ENCODE results near the gene BABAM1.

The BABAM1 gene

DNA sequence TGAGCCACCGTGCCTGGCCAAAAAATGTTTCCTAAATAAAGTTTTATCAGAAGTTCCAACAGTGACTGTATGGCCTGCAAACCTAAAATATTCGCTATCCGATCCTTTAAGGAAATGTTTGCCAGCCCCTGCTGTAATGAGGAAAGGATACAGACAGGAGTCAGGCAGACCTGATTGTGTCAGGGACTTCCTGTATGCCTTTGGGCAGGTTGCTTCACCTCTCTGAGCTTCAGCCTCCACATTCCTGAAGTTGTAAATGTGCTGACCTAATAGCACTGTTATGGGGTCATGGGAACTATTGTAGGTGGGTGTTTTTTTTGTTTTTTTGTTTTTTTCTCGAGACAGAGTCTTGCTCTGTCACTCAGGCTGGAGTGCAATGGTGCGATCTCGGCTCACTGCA is 29.7 kb downstream of the BABAM1 start:
- DNase-seq = no peak
- Mint-ChIP-seq H3K9me3 (no peaks in the 10 kb centered on the region), H3K4me3 (no peak overlapping the region), H3K36me3 (ENCODE audit: low read depth) (peaks cover 31% of the 10 kb centered on the region), H3K4me1 (ENCODE audit: low read depth) (peaks cover 12% of the 10 kb centered on the region), H3K27me3 (no peaks in the 10 kb centered on the region), H3K27ac (peak overlapping the region; percentile 61)

DNA sequence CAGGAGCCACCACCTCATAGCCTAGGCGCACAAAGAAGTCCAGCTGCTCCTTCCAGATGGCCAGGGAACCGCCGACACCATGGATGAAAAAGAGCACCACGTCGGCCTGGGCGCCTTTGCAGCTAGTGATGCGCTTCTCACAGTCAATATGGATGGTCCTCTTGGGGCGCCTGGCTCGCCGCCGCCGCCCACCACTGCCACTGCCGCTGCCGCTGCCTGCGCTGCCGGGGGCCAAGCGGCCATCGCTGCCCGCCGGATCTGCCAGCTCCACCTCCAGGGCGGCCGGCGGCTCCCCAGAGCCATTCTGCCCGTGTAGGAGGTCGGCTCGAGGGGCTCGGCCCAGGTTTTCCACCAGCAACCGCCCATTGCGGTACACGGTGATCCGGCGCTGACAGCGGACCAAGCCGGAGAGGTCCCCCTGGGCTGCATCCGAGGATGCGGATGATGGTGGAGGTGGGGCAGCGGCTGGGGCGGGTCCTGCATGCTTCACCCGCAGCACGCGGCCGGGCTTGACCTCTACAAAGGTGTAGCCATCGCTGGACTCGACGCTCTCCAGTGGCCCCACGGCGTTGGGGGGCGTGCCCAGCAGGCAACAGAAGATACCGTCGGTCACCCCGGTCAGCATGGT is 33.9 kb downstream of the BABAM1 start:
- H3K4me3 Mint-ChIP-seq = no peak overlapping the region
- H3K27ac Mint-ChIP-seq = no peak overlapping the region
- H3K9me3 Mint-ChIP-seq = no peaks in the 10 kb centered on the region
- H3K4me1 Mint-ChIP-seq (ENCODE audit: low read depth) = peaks cover 29% of the 10 kb centered on the region
- DNase-seq = no peak
- peaks cover 23% of the 10 kb centered on the region for H3K36me3 Mint-ChIP-seq (ENCODE audit: low read depth)
- no peaks in the 10 kb centered on the region for H3K27me3 Mint-ChIP-seq

DNA sequence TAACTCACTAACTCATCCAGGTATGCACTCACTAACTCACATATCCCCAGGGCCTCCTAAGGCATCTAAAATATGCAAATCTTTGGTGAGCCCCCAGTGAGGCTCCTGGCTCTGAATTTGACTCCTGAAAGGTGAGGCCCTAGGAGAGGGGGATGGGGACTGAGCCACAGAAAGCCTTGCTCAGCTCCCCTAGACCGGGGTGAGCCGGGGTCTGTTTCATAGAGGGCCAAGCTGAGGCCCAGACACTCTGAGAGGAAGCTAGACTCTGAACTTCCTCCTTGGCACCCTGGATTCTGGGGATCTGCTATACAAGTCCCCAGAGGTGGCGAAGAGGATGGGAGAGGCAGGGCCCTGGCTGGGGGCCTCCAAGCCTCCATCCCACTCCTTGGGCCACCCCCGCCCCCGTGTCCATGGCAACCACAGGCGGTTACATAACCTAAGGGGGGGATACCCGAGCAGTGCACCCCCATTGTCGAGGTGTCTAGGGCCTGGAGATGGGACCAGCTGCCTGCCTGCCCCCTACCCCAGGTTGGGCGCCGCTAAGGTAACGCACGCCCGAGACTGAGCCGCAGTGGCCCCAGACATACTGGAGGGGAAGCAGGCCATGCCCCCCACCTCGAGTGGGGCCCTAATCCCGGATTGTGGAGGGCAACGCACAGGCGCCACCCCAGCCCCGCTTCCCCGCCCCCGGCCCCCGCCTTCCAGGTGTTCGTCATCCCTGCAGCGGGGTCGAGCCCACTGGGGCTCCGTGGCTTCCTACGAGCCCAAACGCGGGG is 35.3 kb downstream of the BABAM1 start:
- no peak overlapping the region for H3K27ac Mint-ChIP-seq
- no peak for DNase-seq

DNA sequence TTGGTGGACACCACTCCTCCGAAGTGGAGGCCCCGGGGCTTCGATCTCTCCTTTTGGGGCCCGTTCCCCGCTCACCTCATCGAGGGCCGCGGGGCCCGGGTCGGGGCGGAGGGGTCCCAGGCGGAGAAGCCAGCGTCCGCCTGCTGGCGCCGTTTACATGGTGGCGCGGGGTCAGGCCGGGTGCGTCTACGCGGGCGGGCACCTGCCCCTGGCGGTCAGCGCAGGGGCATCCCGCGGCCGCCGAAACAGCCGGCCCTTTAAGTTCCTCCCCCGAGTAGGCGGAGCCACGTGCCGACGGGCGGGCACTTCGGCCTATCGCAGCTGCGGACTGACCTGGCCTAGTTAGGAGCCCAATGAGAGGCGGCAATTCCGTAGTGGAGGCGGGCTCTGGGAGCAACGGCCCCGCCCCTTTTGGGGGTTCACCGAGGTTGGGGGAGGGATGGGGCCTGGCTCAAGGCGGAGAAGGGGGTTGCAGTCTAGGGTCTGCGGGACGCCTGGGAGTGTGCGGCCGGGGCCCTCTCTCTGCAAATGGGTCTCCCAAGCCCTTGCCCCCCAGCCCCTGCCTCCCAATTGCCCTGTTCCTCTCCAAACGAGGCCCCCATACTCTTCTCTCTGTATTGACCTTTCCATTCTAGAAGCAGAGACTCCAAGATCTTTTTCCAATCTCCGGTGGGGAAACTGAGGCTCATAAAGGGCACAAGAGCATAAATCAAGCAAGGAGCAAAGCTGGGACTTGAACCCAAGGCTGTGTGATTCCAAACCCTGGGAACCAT is 36.1 kb downstream of the BABAM1 start, which contains the start of gene ABHD8:
ABHD8 (minus strand) TSS at position 259 of the 773 bp plus-strand sequence. CDS start 1,809 bp downstream, outside the sequence.
- Mint-ChIP-seq H3K27me3 (no peaks in the 10 kb centered on the region), H3K27ac (no peak within 1 kb of the TSS), H3K9me3 (no peaks in the 10 kb centered on the region), H3K4me1 (ENCODE audit: low read depth) (peaks cover 37% of the 10 kb centered on the region), H3K4me3 (peak within 1 kb of the TSS; percentile 70), H3K36me3 (ENCODE audit: low read depth) (peaks cover 24% of the 10 kb centered on the region)
- DNase-seq = peak; percentile 95

More for the DNA sequence above, 35.3 kb downstream of the BABAM1 start:
- Mint-ChIP-seq H3K4me3 (peak overlapping the region; percentile 70), H3K4me1 (ENCODE audit: low read depth) (peaks cover 32% of the 10 kb centered on the region), H3K27me3 (no peaks in the 10 kb centered on the region), H3K9me3 (no peaks in the 10 kb centered on the region), H3K36me3 (ENCODE audit: low read depth) (peaks cover 27% of the 10 kb centered on the region)

DNA sequence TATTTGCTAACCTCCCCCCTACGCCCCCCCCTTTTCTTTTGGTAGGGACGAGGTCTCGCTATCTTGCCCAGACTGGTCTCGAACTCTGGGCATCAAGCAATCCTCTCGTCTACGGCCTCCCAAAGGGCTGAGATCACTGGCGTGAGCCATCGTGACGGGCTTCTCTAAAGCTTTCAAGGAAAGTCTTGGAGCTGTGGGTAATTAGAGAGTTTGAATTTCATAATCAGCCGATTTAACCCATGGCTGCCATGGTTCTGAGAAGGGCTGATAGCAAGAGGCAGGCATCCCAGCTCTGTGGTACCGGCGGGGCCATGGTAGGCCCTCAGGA is 36.7 kb downstream of the BABAM1 start:
- peaks cover 38% of the 10 kb centered on the region for H3K4me1 Mint-ChIP-seq (ENCODE audit: low read depth)
- peak overlapping the region; percentile 70 for H3K4me3 Mint-ChIP-seq
- DNase-seq = no peak
- H3K27ac Mint-ChIP-seq = no peak overlapping the region
- no peaks in the 10 kb centered on the region for H3K27me3 Mint-ChIP-seq
- peaks cover 19% of the 10 kb centered on the region for H3K36me3 Mint-ChIP-seq (ENCODE audit: low read depth)
- H3K9me3 Mint-ChIP-seq = no peaks in the 10 kb centered on the region

DNA sequence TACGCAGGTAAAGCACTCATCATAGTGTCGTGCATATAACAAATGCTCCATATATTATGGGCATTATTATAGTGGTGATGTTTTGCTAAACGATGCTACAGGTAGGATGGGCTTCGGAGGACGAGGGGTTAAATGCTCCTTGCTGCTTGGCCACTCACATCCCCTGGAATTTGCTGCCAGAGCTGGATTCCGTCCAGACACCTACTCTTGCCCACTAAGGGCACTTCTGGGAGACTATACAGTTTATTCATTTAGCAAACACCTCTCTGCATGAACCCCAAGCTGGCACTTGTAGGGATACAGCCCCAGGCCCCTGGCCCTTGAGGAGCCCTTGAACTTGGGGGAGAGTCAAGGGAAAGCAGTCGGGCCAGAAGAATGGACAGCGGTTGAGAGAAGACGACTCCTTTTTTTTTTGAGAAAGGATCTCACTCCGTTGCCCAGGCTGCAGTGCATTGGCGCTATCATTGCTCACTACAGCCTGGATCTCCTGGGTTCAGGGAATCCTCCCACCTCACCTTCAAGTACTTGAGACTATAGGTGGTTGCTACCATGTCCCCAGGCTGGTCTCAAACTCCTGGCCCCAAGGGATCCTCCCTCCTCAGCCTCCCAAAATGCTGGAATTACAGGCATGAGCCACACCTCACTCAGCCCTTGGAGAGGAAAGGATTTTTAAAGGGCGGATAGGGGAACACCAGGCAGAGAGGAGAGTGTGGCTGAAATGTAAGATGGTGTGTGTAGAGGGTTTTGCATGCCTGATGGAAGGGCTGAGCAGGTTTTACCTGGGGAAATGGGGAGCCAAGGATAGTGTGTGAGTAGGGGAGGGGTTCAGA is 37.4 kb downstream of the BABAM1 start:
- H3K27me3 Mint-ChIP-seq = no peaks in the 10 kb centered on the region
- H3K27ac Mint-ChIP-seq = peak overlapping the region; percentile 94
- DNase-seq = no peak
- H3K9me3 Mint-ChIP-seq = no peaks in the 10 kb centered on the region
- H3K36me3 Mint-ChIP-seq (ENCODE audit: low read depth) = peaks cover 22% of the 10 kb centered on the region
- peak overlapping the region; percentile 94 for H3K4me3 Mint-ChIP-seq
- H3K4me1 Mint-ChIP-seq (ENCODE audit: low read depth) = peaks cover 40% of the 10 kb centered on the region

DNA sequence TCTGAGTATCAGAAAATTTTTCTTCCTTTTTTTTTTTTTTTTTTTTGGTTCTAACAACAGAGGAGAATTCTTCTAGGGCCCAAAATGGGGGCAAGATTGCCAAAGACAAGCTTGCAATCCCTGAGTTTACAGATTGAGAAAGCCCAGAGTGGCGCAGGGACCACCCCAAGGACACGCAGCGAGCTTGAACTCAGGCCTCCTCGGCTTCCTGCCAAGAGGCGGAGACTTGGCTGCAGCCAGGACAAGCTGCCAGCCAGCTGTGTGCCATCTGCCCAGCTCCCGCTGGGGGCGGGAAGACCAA is 37.9 kb downstream of the BABAM1 start:
- Mint-ChIP-seq H3K27ac (peak overlapping the region; percentile 94), H3K4me3 (peak overlapping the region; percentile 94), H3K4me1 (ENCODE audit: low read depth) (peaks cover 42% of the 10 kb centered on the region), H3K27me3 (no peaks in the 10 kb centered on the region), H3K9me3 (no peaks in the 10 kb centered on the region), H3K36me3 (ENCODE audit: low read depth) (peaks cover 28% of the 10 kb centered on the region)
- no peak for DNase-seq

DNA sequence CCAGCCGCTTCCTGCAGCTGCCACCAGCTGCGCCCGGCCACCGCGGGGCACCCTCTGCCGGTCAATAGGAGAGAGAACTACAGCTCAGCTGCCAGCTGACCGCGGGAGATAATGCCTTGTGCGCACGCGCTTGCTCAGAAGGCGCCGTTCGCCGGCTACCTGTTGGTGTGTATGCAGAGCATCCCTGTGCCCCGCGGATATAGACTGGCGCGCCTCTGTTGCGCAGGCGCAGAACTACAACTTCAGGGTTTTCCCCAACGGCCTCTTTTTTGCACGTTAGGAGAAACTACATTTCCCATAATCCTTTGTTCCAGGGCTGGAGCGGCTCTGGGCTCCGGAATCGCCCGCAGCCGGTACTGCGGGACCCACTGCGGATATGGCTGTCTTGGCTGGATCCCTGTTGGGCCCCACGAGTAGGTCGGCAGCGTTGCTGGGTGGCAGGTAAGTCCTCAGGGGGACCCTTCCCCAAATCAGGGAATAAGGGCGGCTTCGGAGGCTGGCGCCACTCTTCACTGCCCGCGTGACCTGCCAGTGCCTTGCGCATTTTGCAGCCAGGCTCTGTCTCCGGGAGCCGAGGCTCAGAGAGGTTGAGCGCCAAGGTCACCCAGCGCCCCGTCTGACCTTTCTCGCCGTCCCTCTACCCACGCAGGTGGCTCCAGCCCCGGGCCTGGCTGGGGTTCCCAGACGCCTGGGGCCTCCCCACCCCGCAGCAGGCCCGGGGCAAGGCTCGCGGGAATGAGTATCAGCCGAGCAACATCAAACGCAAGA is 38.5 kb downstream of the BABAM1 start, which contains the start of gene MRPL34:
MRPL34 (plus strand) TSS at position 356 of the 768 bp plus-strand sequence; CDS start at position 377, 21 bp downstream.
- Mint-ChIP-seq H3K27me3 (no peaks in the 10 kb centered on the region), H3K4me3 (peak within 1 kb of the TSS; percentile 94), H3K9me3 (no peaks in the 10 kb centered on the region), H3K36me3 (ENCODE audit: low read depth) (peaks cover 26% of the 10 kb centered on the region), H3K4me1 (ENCODE audit: low read depth) (peaks cover 47% of the 10 kb centered on the region), H3K27ac (peak within 1 kb of the TSS; percentile 94)
- peak; percentile 95 for DNase-seq

DNA sequence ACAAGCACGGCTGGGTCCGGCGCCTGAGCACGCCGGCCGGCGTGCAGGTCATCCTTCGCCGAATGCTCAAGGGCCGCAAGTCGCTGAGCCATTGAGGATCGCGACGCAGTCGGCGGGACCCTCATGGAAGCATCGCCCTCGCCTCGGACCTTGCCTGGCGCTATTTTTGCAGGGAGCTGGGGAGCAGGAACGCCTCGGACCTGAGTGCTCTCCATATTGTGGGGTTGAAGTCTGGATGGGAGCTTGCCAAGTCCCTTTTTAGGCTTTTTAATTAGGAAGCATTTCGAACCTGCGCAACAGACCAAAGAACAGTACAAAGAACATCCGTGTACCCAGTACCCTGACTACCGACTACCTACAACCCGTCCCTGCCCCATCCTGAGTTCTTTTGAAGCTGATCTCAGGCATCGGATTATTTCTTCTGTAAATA is 39.1 kb downstream of the BABAM1 start:
- H3K27me3 Mint-ChIP-seq = no peaks in the 10 kb centered on the region
- peaks cover 24% of the 10 kb centered on the region for H3K36me3 Mint-ChIP-seq (ENCODE audit: low read depth)
- no peak for DNase-seq
- peaks cover 52% of the 10 kb centered on the region for H3K4me1 Mint-ChIP-seq (ENCODE audit: low read depth)
- H3K9me3 Mint-ChIP-seq = no peaks in the 10 kb centered on the region
- H3K27ac Mint-ChIP-seq = peak overlapping the region; percentile 94
- H3K4me3 Mint-ChIP-seq = peak overlapping the region; percentile 94

DNA sequence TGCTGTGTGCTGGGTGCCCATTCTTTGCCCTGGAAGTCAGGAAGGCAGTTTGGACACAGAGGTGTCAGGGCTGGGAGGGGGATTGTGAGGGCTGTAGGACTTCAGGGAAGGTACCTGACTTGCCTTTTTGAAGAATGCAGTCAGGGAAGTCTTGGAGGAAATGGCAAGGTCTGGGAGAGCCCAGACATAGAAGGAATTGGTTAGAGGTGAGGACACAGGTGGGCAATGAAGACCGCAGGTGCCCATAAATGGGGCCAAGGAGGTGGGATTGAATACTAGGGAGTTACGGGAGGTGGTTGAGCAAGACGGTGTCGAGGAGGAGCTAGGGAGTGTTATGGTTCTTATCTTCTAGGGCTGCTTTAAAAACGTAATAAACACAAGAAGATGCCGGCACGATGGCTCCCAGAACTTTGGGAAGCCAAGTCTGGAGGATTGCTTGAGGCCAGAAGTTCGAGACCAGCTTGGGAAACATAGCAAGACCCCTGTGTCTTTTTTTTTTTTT is 40.7 kb downstream of the BABAM1 start:
- peaks cover 51% of the 10 kb centered on the region for H3K4me1 Mint-ChIP-seq (ENCODE audit: low read depth)
- no peaks in the 10 kb centered on the region for H3K27me3 Mint-ChIP-seq
- H3K4me3 Mint-ChIP-seq = peak overlapping the region; percentile 94
- no peak for DNase-seq
- H3K36me3 Mint-ChIP-seq (ENCODE audit: low read depth) = peaks cover 37% of the 10 kb centered on the region
- no peaks in the 10 kb centered on the region for H3K9me3 Mint-ChIP-seq
- H3K27ac Mint-ChIP-seq = peak overlapping the region; percentile 0

DNA sequence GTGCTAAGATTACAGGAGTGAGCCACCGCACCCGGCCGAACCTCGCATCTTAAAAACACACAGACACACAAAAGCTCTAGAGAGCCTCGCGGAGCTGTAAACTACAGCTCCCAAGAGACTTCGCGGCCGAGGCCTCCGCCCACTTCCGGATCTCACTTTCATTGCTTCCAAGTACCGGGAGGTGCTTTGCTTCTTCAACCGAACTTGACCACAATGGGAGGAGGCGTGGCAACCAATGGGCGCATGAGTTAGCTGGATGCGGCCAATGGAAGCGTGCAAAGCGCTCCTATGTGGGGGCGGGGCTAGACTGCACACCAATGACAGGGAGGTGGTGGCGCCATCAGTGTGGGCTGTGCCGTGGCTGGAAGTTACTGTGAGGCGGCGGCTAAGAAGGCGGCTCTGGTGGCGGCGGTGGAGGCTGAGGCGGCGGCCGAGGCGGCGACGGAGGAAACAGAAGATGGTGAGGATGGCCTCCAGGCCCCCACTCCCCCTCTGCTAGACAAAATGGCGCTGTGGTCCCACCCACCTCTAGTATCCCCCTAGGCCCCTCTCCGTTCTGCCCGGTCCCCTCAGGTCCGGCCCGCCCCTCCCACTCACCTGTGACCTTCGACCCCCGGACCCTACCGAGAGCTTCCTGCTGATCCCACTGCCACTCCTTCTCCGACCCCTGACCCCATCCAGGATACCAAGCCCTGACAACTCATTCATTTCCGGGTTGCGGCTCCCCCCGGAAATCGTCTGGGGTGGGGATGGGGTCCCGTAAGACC is 42.1 kb downstream of the BABAM1 start, which contains the start of gene DDA1:
DDA1 (plus strand) TSS at position 366 of the 767 bp plus-strand sequence; CDS start at position 458, 92 bp downstream.
- Mint-ChIP-seq H3K4me3 (peak within 1 kb of the TSS; percentile 95), H3K9me3 (no peaks in the 10 kb centered on the region), H3K36me3 (ENCODE audit: low read depth) (peaks cover 49% of the 10 kb centered on the region), H3K27me3 (no peaks in the 10 kb centered on the region), H3K27ac (peak within 1 kb of the TSS; percentile 95), H3K4me1 (ENCODE audit: low read depth) (peaks cover 45% of the 10 kb centered on the region)
- peak; percentile 97 for DNase-seq

DNA sequence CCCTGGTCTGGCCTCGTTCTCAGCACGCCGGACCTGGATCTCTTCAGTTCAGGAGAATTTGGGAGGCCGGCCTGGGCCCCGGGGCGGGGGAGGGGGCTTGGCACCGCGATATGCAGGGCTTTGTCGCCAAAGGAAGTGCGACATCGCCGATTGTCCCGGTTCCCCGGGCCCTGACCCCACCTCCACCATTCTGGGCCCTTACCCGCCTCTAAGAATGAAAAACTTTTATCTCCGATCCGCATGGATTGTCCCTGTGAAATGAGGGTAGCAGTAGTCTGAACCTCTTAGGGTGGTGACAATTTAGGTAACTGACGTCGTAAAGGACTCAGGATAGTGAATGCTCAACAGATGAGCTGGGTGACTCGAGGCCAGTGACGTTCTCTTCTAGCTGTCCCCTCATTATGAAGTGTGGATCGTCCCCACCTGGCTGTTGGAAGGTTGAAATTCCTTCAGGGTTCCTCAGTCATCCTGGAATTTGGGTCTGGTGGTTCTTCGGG is 42.8 kb downstream of the BABAM1 start:
- DNase-seq = peak; percentile 66
- peak overlapping the region; percentile 95 for H3K4me3 Mint-ChIP-seq
- no peaks in the 10 kb centered on the region for H3K27me3 Mint-ChIP-seq
- peak overlapping the region; percentile 95 for H3K27ac Mint-ChIP-seq
- H3K9me3 Mint-ChIP-seq = no peaks in the 10 kb centered on the region
- H3K4me1 Mint-ChIP-seq (ENCODE audit: low read depth) = peaks cover 41% of the 10 kb centered on the region
- peaks cover 54% of the 10 kb centered on the region for H3K36me3 Mint-ChIP-seq (ENCODE audit: low read depth)
